ENCODE data around the gene PPID. TPM values are rescaled to one million over a fixed set of nuclear protein-coding genes. Genes with fewer than 3 reads are reported as not detected.

The PPID gene
- total RNA-seq, 1 donor from 2014 or later = 27.8 TPM

DNA sequence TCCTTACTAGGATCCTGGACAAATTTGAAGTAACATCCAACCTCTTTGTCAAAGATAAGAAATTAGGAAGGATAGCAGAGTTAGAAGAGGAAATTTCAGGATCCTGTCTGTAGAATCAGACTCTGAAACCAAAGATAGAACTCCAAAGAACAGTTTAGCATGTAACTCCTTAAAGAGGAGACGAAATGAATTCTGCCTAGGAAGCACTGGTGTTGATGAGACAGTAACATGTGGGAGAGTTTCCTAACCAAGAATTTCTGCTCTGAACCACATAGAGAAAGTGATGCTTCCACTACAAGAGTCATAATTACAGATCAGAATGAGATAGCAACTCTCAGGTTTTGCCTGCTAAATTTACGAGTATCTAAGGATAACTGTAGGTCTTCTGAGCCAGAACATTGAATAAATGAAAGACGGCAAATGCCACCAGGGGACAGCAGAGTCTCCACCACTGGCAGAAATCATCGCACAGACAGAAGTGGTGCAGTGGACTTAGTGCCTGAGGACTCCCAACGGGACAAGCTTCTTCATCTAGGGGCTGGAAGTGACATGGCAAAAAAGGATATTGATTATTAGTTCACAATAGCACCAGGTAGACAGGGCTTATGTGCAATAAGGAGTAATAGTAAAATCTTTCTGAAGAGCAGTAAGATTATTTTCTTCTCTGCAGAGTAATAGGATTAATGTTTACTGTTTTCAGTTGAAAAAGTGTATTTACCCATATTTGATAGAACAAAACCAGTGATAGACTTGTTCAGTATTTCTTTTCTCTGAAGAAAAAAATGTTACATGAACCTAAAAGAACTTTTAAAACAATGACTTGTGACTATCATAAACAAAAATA is 6.7 kb upstream of the PPID start:
- Histone ChIP-seq H2AFZ (ENCODE audit: low read depth, low read length) (no peak overlapping the region), H3K4me2 (ENCODE audit: low read length) (no peak overlapping the region), H3K27me3 (ENCODE audit: insufficient read depth, low read length) (peaks cover 5% of the 10 kb centered on the region), H3K4me1 (ENCODE audit: insufficient read depth, low read length) (no peaks in the 10 kb centered on the region), H3K4me3 (ENCODE audit: insufficient read depth, low read depth, low read length) (no peak overlapping the region), H3K79me2 (ENCODE audit: insufficient read depth, low read length) (no peaks in the 10 kb centered on the region), H3K27ac (ENCODE audit: low read depth, low read length) (no peak overlapping the region), H4K20me1 (ENCODE audit: insufficient read depth, low read length) (no peaks in the 10 kb centered on the region), H3K9ac (ENCODE audit: low read length) (no peak overlapping the region), H3K36me3 (ENCODE audit: insufficient read depth, low read length) (no peaks in the 10 kb centered on the region), H3K9me3 (ENCODE audit: insufficient read depth, low read depth, low read length) (no peaks in the 10 kb centered on the region)
- DNase-seq (ENCODE audit: low read depth) (peak; percentile 49), FAIRE-seq (no peak)
- H3K36me3 Mint-ChIP-seq (ENCODE audit: low read depth, unreplicated experiment) = no peaks in the 10 kb centered on the region
- TF ChIP-seq EZH2 (IDR thresholded peaks at IDR 0.05; ENCODE audit: insufficient read depth, low read length) (no peak), CTCF (IDR thresholded peaks at IDR 0.05; ENCODE audit: insufficient read depth, low read depth, low read length) (peak; percentile 90)
- no peak overlapping the region for H3K4me3 Mint-ChIP-seq (ENCODE audit: unreplicated experiment)
- H3K27me3 Mint-ChIP-seq (ENCODE audit: low read depth, unreplicated experiment) = peaks cover 6% of the 10 kb centered on the region
- H3K27ac Mint-ChIP-seq (ENCODE audit: unreplicated experiment) = no peak overlapping the region
- no peaks in the 10 kb centered on the region for H3K9me3 Mint-ChIP-seq (ENCODE audit: unreplicated experiment)
- no peaks in the 10 kb centered on the region for H3K4me1 Mint-ChIP-seq (ENCODE audit: low read depth, unreplicated experiment)

- Histone ChIP-seq H3K4me2 (ENCODE audit: low read length) (no peak overlapping the region), H3K9ac (ENCODE audit: low read length) (no peak overlapping the region), H2AFZ (ENCODE audit: low read depth, low read length) (no peak overlapping the region), H3K9me3 (ENCODE audit: insufficient read depth, low read depth, low read length) (no peaks in the 10 kb centered on the region), H4K20me1 (ENCODE audit: insufficient read depth, low read length) (no peaks in the 10 kb centered on the region), H3K27me3 (ENCODE audit: insufficient read depth, low read length) (peaks cover 5% of the 10 kb centered on the region), H3K36me3 (ENCODE audit: insufficient read depth, low read length) (no peaks in the 10 kb centered on the region), H3K79me2 (ENCODE audit: insufficient read depth, low read length) (no peaks in the 10 kb centered on the region), H3K27ac (ENCODE audit: low read depth, low read length) (no peak overlapping the region), H3K4me3 (ENCODE audit: insufficient read depth, low read depth, low read length) (no peak overlapping the region), H3K4me1 (ENCODE audit: insufficient read depth, low read length) (peaks cover 4% of the 10 kb centered on the region)
- no peaks in the 10 kb centered on the region for H3K9me3 Mint-ChIP-seq (ENCODE audit: unreplicated experiment)
- DNase-seq (ENCODE audit: low read depth) (no peak), FAIRE-seq (no peak)
- H3K27ac Mint-ChIP-seq (ENCODE audit: unreplicated experiment) = no peak overlapping the region
- no peaks in the 10 kb centered on the region for H3K4me1 Mint-ChIP-seq (ENCODE audit: low read depth, unreplicated experiment)
- no peaks in the 10 kb centered on the region for H3K36me3 Mint-ChIP-seq (ENCODE audit: low read depth, unreplicated experiment)
- no peak for TF ChIP-seq EZH2 (IDR thresholded peaks at IDR 0.05; ENCODE audit: insufficient read depth, low read length)
- no peak for TF ChIP-seq CTCF (IDR thresholded peaks at IDR 0.05; ENCODE audit: insufficient read depth, low read depth, low read length)
- peaks cover 6% of the 10 kb centered on the region for H3K27me3 Mint-ChIP-seq (ENCODE audit: low read depth, unreplicated experiment)
- no peak overlapping the region for H3K4me3 Mint-ChIP-seq (ENCODE audit: unreplicated experiment)
Measured at GRCh38 chr4:158728236-158728635, 5.0 kb upstream of the PPID start.

- H2AFZ ChIP-seq (ENCODE audit: low read depth, low read length) = no peak overlapping the region
- no peak overlapping the region for H3K27ac ChIP-seq (ENCODE audit: low read depth, low read length)
- Mint-ChIP-seq H3K27ac (ENCODE audit: unreplicated experiment) (no peak overlapping the region), H3K4me1 (ENCODE audit: low read depth, unreplicated experiment) (peaks cover 2% of the 10 kb centered on the region), H3K4me3 (ENCODE audit: unreplicated experiment) (no peak overlapping the region), H3K9me3 (ENCODE audit: unreplicated experiment) (no peaks in the 10 kb centered on the region), H3K27me3 (ENCODE audit: low read depth, unreplicated experiment) (peaks cover 6% of the 10 kb centered on the region), H3K36me3 (ENCODE audit: low read depth, unreplicated experiment) (no peaks in the 10 kb centered on the region)
- H4K20me1 ChIP-seq (ENCODE audit: insufficient read depth, low read length) = peaks cover 3% of the 10 kb centered on the region
- FAIRE-seq (no peak), DNase-seq (ENCODE audit: low read depth) (no peak)
- no peaks in the 10 kb centered on the region for H3K36me3 ChIP-seq (ENCODE audit: insufficient read depth, low read length)
- H3K4me2 ChIP-seq (ENCODE audit: low read length) = no peak overlapping the region
- peaks cover 5% of the 10 kb centered on the region for H3K27me3 ChIP-seq (ENCODE audit: insufficient read depth, low read length)
- no peak overlapping the region for H3K9ac ChIP-seq (ENCODE audit: low read length)
- TF ChIP-seq CTCF (IDR thresholded peaks at IDR 0.05; ENCODE audit: insufficient read depth, low read depth, low read length) = no peak
- no peak for TF ChIP-seq EZH2 (IDR thresholded peaks at IDR 0.05; ENCODE audit: insufficient read depth, low read length)
- H3K79me2 ChIP-seq (ENCODE audit: insufficient read depth, low read length) = peaks cover 15% of the 10 kb centered on the region
- no peak overlapping the region for H3K4me3 ChIP-seq (ENCODE audit: insufficient read depth, low read depth, low read length)
- peaks cover 9% of the 10 kb centered on the region for H3K4me1 ChIP-seq (ENCODE audit: insufficient read depth, low read length)
- H3K9me3 ChIP-seq (ENCODE audit: insufficient read depth, low read depth, low read length) = no peaks in the 10 kb centered on the region
Measured at GRCh38 chr4:158726633-158727032, 3.4 kb upstream of the PPID start.

Data from astrocyte (in vitro differentiated cells and primary cell).